ENCODE data around the gene MAP2K3.

DNA sequence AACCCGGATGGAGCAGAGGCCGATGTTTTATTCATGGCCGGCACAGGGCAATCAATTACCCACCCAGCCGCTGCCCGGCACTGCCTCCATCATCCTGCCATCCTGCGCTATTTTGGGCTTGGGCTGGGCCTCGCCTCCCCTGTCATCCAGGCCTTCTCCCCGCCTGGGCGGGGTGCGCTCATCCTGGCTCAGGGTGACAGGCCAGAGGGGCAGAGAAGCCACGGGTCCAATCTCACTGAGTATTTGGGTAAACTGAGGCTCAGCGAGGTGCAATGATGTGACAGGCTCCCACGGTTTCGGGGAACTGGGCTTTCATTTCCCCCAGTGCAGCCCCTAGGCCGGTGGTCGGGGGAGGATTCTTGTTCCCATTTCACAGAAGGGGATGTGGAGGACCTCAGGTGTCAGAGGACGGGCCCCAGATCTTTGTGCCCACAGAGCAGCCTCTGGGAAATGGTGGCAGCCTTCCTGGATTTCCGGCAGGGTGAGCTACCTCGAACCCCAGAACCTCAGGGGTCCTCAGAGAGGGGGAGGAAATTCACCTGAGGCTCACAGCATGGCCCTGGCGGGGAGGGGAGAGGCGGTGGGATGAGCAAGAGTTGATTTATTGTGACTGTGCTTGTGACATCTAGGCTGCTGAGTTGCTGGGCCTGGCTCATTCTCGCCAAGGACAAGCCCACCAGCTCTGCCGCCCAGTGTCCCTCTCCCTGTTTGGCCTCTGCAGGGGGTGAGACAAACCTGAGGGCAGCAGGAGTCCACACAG lies 67.9 kb downstream of the MAP2K3 start:
- TF ChIP-seq, protein P1, sequence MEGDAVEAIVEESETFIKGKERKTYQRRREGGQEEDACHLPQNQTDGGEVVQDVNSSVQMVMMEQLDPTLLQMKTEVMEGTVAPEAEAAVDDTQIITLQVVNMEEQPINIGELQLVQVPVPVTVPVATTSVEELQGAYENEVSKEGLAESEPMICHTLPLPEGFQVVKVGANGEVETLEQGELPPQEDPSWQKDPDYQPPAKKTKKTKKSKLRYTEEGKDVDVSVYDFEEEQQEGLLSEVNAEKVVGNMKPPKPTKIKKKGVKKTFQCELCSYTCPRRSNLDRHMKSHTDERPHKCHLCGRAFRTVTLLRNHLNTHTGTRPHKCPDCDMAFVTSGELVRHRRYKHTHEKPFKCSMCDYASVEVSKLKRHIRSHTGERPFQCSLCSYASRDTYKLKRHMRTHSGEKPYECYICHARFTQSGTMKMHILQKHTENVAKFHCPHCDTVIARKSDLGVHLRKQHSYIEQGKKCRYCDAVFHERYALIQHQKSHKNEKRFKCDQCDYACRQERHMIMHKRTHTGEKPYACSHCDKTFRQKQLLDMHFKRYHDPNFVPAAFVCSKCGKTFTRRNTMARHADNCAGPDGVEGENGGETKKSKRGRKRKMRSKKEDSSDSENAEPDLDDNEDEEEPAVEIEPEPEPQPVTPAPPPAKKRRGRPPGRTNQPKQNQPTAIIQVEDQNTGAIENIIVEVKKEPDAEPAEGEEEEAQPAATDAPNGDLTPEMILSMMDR (IDR thresholded peaks at IDR 0.05): no peak
- TF ChIP-seq POLR2AphosphoS5 (IDR thresholded peaks at IDR 0.05): no peak
- TF ChIP-seq POLR2A (IDR thresholded peaks at IDR 0.05): no peak
- TF ChIP-seq EP300 (IDR thresholded peaks at IDR 0.05; ENCODE audit: low read depth): no peak

All from transverse colon (tissue), 4 donors.